ENCODE measurements around the gene DMD. TPM values are rescaled to one million over a fixed set of nuclear protein-coding genes. Genes with fewer than 3 reads are reported as not detected.

DMD gene
- total and polyA plus RNA-seq, 5 donors: 49.5 to 173 (median 125) TPM

DNA sequence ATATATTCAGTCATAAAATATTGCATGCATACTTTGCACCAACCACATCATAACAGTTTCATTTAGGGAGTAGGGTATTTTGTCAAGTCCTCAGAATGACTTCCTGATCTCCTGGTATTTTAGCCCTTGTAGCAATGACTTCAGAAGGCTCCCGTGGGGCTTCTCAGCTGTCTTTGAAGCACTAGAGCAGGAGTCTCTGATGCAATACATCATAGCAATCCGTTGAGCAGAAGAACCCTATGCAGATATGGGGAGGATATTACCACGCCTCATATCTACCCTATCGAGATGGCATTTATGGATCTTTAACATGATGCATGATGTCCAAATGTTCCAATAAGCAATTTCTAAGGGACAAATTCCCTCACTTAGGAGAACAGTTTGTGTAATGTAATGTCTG, 1765.8 kb downstream of the DMD start:
- 55% methylated on average over 4 of the region's 4 CpGs for WGBS
- no peak for DNase-seq
- Histone ChIP-seq H3K27me3 (ENCODE audit: control insufficient read depth, insufficient read depth) (no peaks in the 10 kb centered on the region), H3K9me3 (ENCODE audit: control insufficient read depth, low read length) (no peaks in the 10 kb centered on the region), H3K27ac (ENCODE audit: low read length) (no peak overlapping the region), H3K4me3 (ENCODE audit: low read length) (no peak overlapping the region), H3K4me1 (ENCODE audit: control insufficient read depth, insufficient read depth, low read length) (no peaks in the 10 kb centered on the region)
- intact Hi-C loops (cut with DNase I): no loop called here
- ATAC-seq: no peak

DNA sequence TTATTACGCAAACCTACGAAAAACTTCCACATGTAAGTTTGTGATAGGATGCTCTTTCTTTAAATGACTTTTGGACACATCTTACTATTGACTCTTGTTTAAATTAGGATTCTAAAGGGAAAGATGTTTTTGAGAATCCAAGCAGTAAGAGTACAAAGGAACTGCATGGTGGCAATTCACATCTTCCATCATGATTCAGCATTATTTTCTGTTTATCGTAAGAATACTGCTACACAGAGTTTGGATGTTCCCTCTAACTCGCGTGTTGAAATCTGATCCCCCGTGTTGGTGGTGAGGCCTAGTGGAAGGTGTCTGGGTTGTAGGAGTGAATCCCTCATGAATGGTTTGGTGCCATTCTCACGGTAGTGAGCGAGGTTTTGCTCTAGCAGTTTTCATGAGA, 1767.7 kb downstream of the DMD start:
- WGBS: 96% methylated on average over 8 of the region's 8 CpGs
- H3K9me3 ChIP-seq (ENCODE audit: control insufficient read depth, low read length): no peaks in the 10 kb centered on the region
- intact Hi-C loops (cut with DNase I): no loop called here
- no peak overlapping the region for H3K4me3 ChIP-seq (ENCODE audit: low read length)
- H3K27ac ChIP-seq (ENCODE audit: low read length): no peak overlapping the region
- H3K27me3 ChIP-seq (ENCODE audit: control insufficient read depth, insufficient read depth): no peaks in the 10 kb centered on the region
- DNase-seq (no peak), ATAC-seq (no peak)
- no peaks in the 10 kb centered on the region for H3K4me1 ChIP-seq (ENCODE audit: control insufficient read depth, insufficient read depth, low read length)

DNA sequence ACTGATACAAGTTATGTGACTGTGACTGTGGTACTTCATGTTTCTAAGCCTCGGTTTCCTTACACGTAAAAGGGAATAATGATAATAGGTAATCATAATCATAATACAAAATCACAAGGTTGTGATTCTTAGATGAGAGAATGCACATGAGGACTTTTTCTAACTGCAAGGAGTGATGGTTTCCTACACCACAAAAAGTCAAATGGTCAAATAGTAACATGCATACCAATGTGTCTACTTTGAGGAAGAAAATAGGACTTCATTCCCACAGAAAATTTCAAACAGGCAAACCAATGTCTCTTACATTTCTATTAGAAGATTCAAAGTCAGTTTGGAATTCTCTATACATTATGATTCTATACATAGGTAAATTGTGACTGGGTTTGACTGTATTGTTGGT, 1770.8 kb downstream of the DMD start:
- intact Hi-C loops (cut with DNase I): no loop called here
- H3K27me3 ChIP-seq (ENCODE audit: control insufficient read depth, insufficient read depth): no peaks in the 10 kb centered on the region
- WGBS: 99% methylated on average over 2 of the region's 2 CpGs
- H3K4me3 ChIP-seq (ENCODE audit: low read length): no peak overlapping the region
- H3K4me1 ChIP-seq (ENCODE audit: control insufficient read depth, insufficient read depth, low read length): no peaks in the 10 kb centered on the region
- H3K27ac ChIP-seq (ENCODE audit: low read length): no peak overlapping the region
- no peak for DNase-seq
- H3K9me3 ChIP-seq (ENCODE audit: control insufficient read depth, low read length): no peaks in the 10 kb centered on the region
- no peak for ATAC-seq

DNA sequence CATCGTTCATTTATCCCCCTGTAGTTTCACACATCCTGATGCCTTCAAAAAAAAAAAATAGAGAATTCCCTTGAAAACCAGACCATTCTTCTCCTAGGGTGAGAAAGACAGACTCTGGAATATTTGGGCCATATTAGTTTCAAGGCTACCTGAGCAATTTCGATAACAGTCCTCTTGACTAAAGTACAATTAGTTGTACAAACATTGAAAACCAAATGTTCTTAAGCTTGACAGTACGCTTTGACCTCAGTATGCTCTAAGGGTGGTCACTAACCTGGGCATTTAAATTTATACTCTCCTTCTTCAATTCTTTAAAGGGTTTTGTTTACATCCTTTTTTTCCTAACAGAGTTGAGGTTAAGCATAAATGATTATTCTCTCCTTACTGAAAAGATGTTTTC, 1774.9 kb downstream of the DMD start:
- Histone ChIP-seq H3K27me3 (ENCODE audit: control insufficient read depth, insufficient read depth) (no peaks in the 10 kb centered on the region), H3K4me1 (ENCODE audit: control insufficient read depth, insufficient read depth, low read length) (no peaks in the 10 kb centered on the region), H3K9me3 (ENCODE audit: control insufficient read depth, low read length) (no peaks in the 10 kb centered on the region), H3K27ac (ENCODE audit: low read length) (no peak overlapping the region), H3K4me3 (ENCODE audit: low read length) (no peak overlapping the region)
- DNase-seq (no peak), ATAC-seq (no peak)
- intact Hi-C loops (cut with DNase I): no loop called here
- 87% methylated on average over 3 of the region's 3 CpGs for WGBS

DNA sequence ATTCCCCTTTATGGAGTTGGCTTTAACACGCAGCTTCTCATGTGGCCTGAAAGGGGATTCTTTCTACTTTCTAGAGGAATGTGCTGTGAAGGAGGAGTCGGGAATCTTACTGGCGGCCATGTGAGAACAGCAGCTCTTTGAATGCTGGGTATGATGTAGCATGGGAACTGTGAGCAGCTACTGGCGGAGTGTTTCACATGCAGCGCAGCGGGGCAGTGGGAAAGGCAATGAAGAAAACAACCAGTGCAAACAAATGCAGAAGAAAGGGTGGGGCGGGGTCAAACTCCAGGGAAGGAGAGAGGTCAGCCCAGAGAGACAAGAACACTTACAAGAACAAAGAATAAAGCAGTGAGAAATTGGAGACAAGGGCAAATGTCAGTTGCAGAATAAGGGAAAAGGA, 1775.8 kb downstream of the DMD start:
- Histone ChIP-seq H3K27me3 (ENCODE audit: control insufficient read depth, insufficient read depth) (no peaks in the 10 kb centered on the region), H3K4me3 (ENCODE audit: low read length) (no peak overlapping the region), H3K9me3 (ENCODE audit: control insufficient read depth, low read length) (no peaks in the 10 kb centered on the region), H3K27ac (ENCODE audit: low read length) (no peak overlapping the region), H3K4me1 (ENCODE audit: control insufficient read depth, insufficient read depth, low read length) (no peaks in the 10 kb centered on the region)
- 67% methylated on average over 7 of the region's 7 CpGs for WGBS
- peak in 1 of 2 donors; percentile 13 for ATAC-seq
- intact Hi-C loops (cut with DNase I): no loop called here
- peak in 1 of 3 donors; percentile 48 for DNase-seq

GRCh38 chrX:31433856-31434255, 1777.5 kb downstream of the DMD start:
- DNase-seq (no peak), ATAC-seq (no peak)
- no peaks in the 10 kb centered on the region for H3K4me1 ChIP-seq (ENCODE audit: control insufficient read depth, insufficient read depth, low read length)
- no peaks in the 10 kb centered on the region for H3K9me3 ChIP-seq (ENCODE audit: control insufficient read depth, low read length)
- H3K27me3 ChIP-seq (ENCODE audit: control insufficient read depth, insufficient read depth): no peaks in the 10 kb centered on the region
- H3K27ac ChIP-seq (ENCODE audit: low read length): no peak overlapping the region
- WGBS: 81% methylated on average over 1 of the region's 1 CpG
- intact Hi-C loops (cut with DNase I): no loop called here
- H3K4me3 ChIP-seq (ENCODE audit: low read length): no peak overlapping the region

DNA sequence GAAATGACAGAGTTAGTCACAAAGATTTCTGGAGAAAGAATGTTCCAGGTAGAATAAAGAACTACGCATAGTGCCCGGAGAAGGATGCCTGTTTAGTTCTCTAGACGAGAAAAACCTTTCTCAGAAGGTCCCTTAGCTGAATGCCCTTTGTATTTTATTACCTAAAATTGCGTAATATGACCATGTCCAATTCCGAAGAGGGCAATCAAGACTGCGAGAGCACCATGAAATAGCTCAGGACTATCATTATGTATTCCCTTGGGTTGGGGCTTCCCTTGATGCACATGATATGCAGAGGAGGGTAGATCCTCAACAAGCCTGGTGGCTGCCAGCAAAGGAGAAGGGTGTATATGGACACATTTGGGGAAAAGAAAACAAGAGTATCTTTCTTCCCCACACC, 1781.4 kb downstream of the DMD start:
- H3K27me3 ChIP-seq (ENCODE audit: control insufficient read depth, insufficient read depth): no peaks in the 10 kb centered on the region
- no peak for ATAC-seq
- intact Hi-C loops (cut with DNase I): no loop called here
- DNase-seq: no peak
- no peaks in the 10 kb centered on the region for H3K4me1 ChIP-seq (ENCODE audit: control insufficient read depth, insufficient read depth, low read length)
- H3K27ac ChIP-seq (ENCODE audit: low read length): no peak overlapping the region
- H3K9me3 ChIP-seq (ENCODE audit: control insufficient read depth, low read length): no peaks in the 10 kb centered on the region
- H3K4me3 ChIP-seq (ENCODE audit: low read length): no peak overlapping the region
- WGBS: 96% methylated on average over 6 of the region's 6 CpGs

DNA sequence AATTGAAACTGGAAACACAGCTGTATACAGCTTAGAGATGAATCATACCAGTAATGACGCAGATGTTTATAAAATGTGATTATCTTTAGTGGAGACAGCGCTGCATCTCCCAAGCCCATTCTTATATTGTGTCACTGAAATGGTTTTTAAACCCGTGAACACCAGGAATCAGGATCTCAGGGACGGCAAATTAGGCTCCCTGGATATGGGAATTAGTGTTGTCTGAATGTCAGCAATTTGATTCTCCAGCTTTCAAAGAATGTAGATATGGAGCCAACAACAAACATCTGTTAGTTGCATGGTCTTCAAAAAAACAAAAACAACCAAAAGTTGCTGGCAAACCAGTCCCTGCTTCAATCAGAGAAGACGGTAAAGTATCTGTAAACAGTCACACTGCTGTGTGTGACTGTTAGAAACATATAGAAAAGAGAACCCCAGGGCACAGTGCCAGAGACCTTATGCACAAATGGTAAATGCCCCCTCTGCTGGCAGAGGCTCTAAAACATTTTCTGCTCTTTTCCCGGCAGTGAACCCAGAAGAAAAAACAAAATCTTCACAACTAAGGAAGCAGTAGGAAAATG, 1787.7 kb downstream of the DMD start:
- H3K27ac ChIP-seq (ENCODE audit: low read length): no peak overlapping the region
- 24% methylated on average over 6 of the region's 6 CpGs for WGBS
- H3K9me3 ChIP-seq (ENCODE audit: control insufficient read depth, low read length): no peaks in the 10 kb centered on the region
- no peaks in the 10 kb centered on the region for H3K4me1 ChIP-seq (ENCODE audit: control insufficient read depth, insufficient read depth, low read length)
- ATAC-seq: peak in 1 of 2 donors; percentile 20
- H3K4me3 ChIP-seq (ENCODE audit: low read length): no peak overlapping the region
- H3K27me3 ChIP-seq (ENCODE audit: control insufficient read depth, insufficient read depth): no peaks in the 10 kb centered on the region
- peak; percentile 14 to 60 (median 52) for DNase-seq
- intact Hi-C loops (cut with DNase I): no loop called here

DNA sequence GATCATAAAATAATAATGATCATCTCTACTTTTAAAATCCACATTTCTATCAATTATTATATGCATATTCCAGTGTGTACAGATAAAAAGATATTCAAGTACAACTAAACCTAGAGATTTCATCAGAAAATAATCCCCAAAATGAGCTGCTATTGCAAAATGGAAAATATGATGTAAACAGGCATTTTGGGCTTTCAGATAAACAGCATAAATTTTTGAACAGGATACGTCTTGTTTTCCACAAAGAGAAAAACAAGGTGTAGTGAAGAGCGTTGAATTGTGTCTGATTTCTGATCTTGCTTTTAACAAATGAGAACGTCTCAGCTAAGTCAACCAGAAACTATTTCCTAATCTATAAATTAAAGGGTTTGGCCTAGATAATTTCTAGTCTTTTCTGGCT, 1789.9 kb downstream of the DMD start:
- Histone ChIP-seq H3K9me3 (ENCODE audit: control insufficient read depth, low read length) (no peaks in the 10 kb centered on the region), H3K27ac (ENCODE audit: low read length) (no peak overlapping the region), H3K4me1 (ENCODE audit: control insufficient read depth, insufficient read depth, low read length) (no peaks in the 10 kb centered on the region), H3K4me3 (ENCODE audit: low read length) (no peak overlapping the region), H3K27me3 (ENCODE audit: control insufficient read depth, insufficient read depth) (no peaks in the 10 kb centered on the region)
- WGBS: 81% methylated on average over 3 of the region's 3 CpGs
- no peak for ATAC-seq
- intact Hi-C loops (cut with DNase I): no loop called here
- DNase-seq: no peak

DNA sequence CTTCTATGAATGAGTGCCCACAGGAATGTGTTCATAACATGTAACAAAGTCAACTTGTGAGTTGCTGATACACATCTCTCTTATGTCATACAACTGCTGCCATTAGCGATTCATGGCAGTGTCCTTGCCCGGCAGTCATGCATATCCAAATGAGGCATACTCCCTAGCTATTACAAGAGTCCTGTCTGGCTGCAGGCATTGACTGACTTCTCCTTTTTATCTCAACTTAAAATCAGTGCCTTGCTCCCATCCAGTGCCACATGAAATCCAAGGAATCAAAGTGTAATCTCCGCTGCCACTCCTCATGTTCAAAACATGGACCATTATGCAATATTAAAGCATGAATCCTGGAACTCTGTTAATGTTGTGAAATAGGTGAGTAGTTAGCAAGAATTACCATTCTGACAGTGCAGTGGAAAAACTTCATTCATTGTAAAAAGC, 1790.6 kb downstream of the DMD start:
- ATAC-seq (no peak), DNase-seq (no peak)
- H3K4me3 ChIP-seq (ENCODE audit: low read length): no peak overlapping the region
- no peak overlapping the region for H3K27ac ChIP-seq (ENCODE audit: low read length)
- no peaks in the 10 kb centered on the region for H3K9me3 ChIP-seq (ENCODE audit: control insufficient read depth, low read length)
- WGBS: 100% methylated on average over 3 of the region's 3 CpGs
- intact Hi-C loops (cut with DNase I): no loop called here
- H3K27me3 ChIP-seq (ENCODE audit: control insufficient read depth, insufficient read depth): no peaks in the 10 kb centered on the region
- no peaks in the 10 kb centered on the region for H3K4me1 ChIP-seq (ENCODE audit: control insufficient read depth, insufficient read depth, low read length)

GRCh38 chrX:31420302-31420701, 1791.0 kb downstream of the DMD start:
- H3K4me1 ChIP-seq (ENCODE audit: control insufficient read depth, insufficient read depth, low read length): no peaks in the 10 kb centered on the region
- no peaks in the 10 kb centered on the region for H3K9me3 ChIP-seq (ENCODE audit: control insufficient read depth, low read length)
- no peak overlapping the region for H3K4me3 ChIP-seq (ENCODE audit: low read length)
- DNase-seq: no peak
- no peaks in the 10 kb centered on the region for H3K27me3 ChIP-seq (ENCODE audit: control insufficient read depth, insufficient read depth)
- 96% methylated on average over 2 of the region's 2 CpGs for WGBS
- H3K27ac ChIP-seq (ENCODE audit: low read length): no peak overlapping the region
- no peak for ATAC-seq
- intact Hi-C loops (cut with DNase I): no loop called here

DNA sequence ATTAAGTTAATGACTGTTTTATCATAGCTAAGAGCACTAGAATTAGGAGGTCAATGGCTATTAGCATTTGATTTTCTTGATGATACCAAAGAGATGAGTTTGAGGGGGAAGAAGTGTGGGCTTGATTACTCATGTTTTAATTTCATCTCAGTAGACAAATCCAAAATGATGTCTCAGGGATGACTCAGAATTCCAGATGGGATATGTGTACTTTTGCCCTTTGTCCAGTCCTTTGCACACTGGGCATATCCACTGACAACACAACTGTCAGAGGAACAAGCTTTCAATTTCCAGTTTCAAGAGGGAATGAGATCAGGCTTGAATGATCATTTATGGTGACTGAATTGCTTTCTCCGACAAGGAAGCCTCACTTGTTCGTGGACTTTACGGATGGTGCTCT, 1814.2 kb downstream of the DMD start:
- Histone ChIP-seq H3K27me3 (ENCODE audit: control insufficient read depth, insufficient read depth) (no peaks in the 10 kb centered on the region), H3K27ac (ENCODE audit: low read length) (no peak overlapping the region), H3K4me1 (ENCODE audit: control insufficient read depth, insufficient read depth, low read length) (no peaks in the 10 kb centered on the region), H3K4me3 (ENCODE audit: low read length) (no peak overlapping the region), H3K9me3 (ENCODE audit: control insufficient read depth, low read length) (no peaks in the 10 kb centered on the region)
- no peak for ATAC-seq
- DNase-seq: no peak
- WGBS: 86% methylated on average over 3 of the region's 3 CpGs
- intact Hi-C loops (cut with DNase I): no loop called here

Data from right cardiac atrium (tissue), 5 donors.